Measurements from ENCODE around the gene CASP9. TPM values are rescaled to one million over a fixed set of nuclear protein-coding genes. Genes with fewer than 3 reads are reported as not detected.
"Not testable (repeated sequence)": the region's sequence is repeated elsewhere in the genome, so short reads cannot be mapped to it uniquely, and the experiment has no call there.

Gene CASP9
- polyA plus RNA-seq, 1 experiment = 10.4 TPM

- Histone ChIP-seq H3K9me3 (ENCODE audit: control insufficient read depth, insufficient read depth, low read length) (no peaks in the 10 kb centered on the region), H3K27ac (ENCODE audit: low read depth, low read length) (peak overlapping the region; percentile 2)
- DNase-seq (ENCODE audit: low read depth, low spot score) = no peak
Observed at GRCh38 chr1:15500184-15501178, 23.5 kb downstream of the CASP9 start.

GRCh38 chr1:15493869-15494390 lies 30.1 kb downstream of the CASP9 start:
- DNase-seq (ENCODE audit: low read depth, low spot score) = no peak
- Histone ChIP-seq H3K4me3 (ENCODE audit: low read depth, low read length) (no peak overlapping the region), H3K27ac (ENCODE audit: low read depth, low read length) (no peak overlapping the region), H3K9me3 (ENCODE audit: control insufficient read depth, insufficient read depth, low read length) (no peaks in the 10 kb centered on the region), H3K27me3 (ENCODE audit: control insufficient read depth, insufficient read depth, low read length) (no peaks in the 10 kb centered on the region)
- ChIA-PET POLR2A (no interaction called here), CTCF (no interaction called here)
- TF ChIP-seq, protein P1, sequence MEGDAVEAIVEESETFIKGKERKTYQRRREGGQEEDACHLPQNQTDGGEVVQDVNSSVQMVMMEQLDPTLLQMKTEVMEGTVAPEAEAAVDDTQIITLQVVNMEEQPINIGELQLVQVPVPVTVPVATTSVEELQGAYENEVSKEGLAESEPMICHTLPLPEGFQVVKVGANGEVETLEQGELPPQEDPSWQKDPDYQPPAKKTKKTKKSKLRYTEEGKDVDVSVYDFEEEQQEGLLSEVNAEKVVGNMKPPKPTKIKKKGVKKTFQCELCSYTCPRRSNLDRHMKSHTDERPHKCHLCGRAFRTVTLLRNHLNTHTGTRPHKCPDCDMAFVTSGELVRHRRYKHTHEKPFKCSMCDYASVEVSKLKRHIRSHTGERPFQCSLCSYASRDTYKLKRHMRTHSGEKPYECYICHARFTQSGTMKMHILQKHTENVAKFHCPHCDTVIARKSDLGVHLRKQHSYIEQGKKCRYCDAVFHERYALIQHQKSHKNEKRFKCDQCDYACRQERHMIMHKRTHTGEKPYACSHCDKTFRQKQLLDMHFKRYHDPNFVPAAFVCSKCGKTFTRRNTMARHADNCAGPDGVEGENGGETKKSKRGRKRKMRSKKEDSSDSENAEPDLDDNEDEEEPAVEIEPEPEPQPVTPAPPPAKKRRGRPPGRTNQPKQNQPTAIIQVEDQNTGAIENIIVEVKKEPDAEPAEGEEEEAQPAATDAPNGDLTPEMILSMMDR (IDR thresholded peaks at IDR 0.05; ENCODE audit: low read depth, low read length) = no peak

More at GRCh38 chr1:15500184-15501178, 23.5 kb downstream of the CASP9 start:
- Histone ChIP-seq H3K4me3 (ENCODE audit: low read depth, low read length) (no peak overlapping the region), H3K27me3 (ENCODE audit: control insufficient read depth, insufficient read depth, low read length) (no peaks in the 10 kb centered on the region)
- ChIA-PET POLR2A (no interaction called here), CTCF (interaction anchor here (0.6 to 3.1 kb wide), 5 partner anchors 9 to 370 kb away, joined by 4 to 17 read pairs (median 10); no protein-coding TSS in a partner anchor)
- TF ChIP-seq, protein P1 (IDR thresholded peaks at IDR 0.05; ENCODE audit: low read depth, low read length) = no peak

DNA sequence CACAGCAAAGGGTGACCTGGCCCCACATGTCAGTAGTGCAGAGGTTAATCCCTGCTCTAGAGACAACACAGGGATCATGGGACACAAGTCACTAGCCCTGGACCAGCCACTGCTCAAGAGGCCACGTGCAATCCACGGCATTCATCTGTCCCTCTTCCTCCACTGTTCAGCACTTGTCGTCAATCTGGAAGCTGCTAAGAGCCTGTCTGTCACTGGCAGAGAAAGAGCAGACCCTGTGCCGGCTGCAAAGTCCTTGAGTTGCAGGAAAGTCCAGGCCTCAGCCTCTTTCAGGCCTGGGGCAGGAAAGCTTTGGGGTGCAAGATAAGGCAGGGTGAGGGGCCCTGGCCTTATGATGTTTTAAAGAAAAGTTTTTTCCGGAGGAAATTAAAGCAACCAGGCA lies 31.4 kb downstream of the CASP9 start:
- TF ChIP-seq, protein P1 (IDR thresholded peaks at IDR 0.05; ENCODE audit: low read depth, low read length) = no peak
- no peaks in the 10 kb centered on the region for H3K27me3 ChIP-seq (ENCODE audit: control insufficient read depth, insufficient read depth, low read length)
- H3K27ac ChIP-seq (ENCODE audit: low read depth, low read length) = no peak overlapping the region
- H3K9me3 ChIP-seq (ENCODE audit: control insufficient read depth, insufficient read depth, low read length) = no peaks in the 10 kb centered on the region
- H3K4me3 ChIP-seq (ENCODE audit: low read depth, low read length) = no peak overlapping the region
- DNase-seq (ENCODE audit: low read depth, low spot score) = no peak
- ChIA-PET CTCF (interaction anchor here (0.6 to 1.0 kb wide), 2 partner anchors 9 kb away, joined by 3 to 5 read pairs; no protein-coding TSS in a partner anchor), POLR2A (no interaction called here)

GRCh38 chr1:15491010-15491409 lies 33.0 kb downstream of the CASP9 start:
- H3K4me3 ChIP-seq (ENCODE audit: low read depth, low read length); DNase-seq (ENCODE audit: low read depth, low spot score); H3K9me3 ChIP-seq (ENCODE audit: control insufficient read depth, insufficient read depth, low read length); POLR2A ChIA-PET; H3K27me3 ChIP-seq (ENCODE audit: control insufficient read depth, insufficient read depth, low read length); CTCF ChIA-PET; H3K27ac ChIP-seq (ENCODE audit: low read depth, low read length): not testable (repeated sequence)

DNA sequence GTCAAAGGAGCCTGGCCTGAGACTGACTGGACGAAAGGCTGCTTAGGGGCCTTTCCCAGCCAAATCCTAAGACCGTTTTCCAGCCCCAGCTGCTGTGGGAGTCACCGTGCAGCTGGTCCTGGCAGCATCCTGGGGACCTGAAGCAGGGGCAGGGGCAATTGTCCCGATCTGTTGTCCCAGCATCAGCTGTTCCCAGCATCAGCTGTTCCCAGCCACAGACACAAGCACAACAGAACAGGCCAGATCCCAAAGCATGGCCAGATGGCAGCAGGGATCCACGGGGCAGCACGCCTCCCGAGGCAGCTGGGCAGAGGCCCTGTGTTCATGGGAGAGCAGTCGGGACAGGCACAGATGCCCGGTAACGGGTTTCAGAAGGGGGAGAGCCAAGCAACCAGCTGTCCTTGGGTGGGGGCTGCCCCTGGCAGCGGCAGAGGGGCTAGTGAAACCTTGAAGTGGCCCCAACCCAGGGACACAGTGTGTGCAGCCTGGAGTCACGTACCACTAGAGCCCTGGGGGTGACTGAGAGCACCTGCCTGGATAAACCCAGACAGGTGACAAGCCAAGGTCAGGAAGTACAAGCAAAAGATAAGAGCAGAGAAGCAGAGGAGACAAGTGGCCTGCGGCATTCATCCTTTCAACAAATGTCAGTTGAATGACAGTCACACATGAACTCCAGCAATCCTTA lies 34.8 kb downstream of the CASP9 start:
- POLR2A ChIA-PET = no interaction called here
- no peaks in the 10 kb centered on the region for H3K9me3 ChIP-seq (ENCODE audit: control insufficient read depth, insufficient read depth, low read length)
- H3K27ac ChIP-seq (ENCODE audit: low read depth, low read length) = no peak overlapping the region
- DNase-seq (ENCODE audit: low read depth, low spot score) = no peak
- H3K27me3 ChIP-seq (ENCODE audit: control insufficient read depth, insufficient read depth, low read length) = no peaks in the 10 kb centered on the region
- TF ChIP-seq, protein P1 (IDR thresholded peaks at IDR 0.05; ENCODE audit: low read depth, low read length) = no peak
- H3K4me3 ChIP-seq (ENCODE audit: low read depth, low read length) = no peak overlapping the region
- CTCF ChIA-PET = no interaction called here
